NCI-H774 (cell line): ENCODE data around the gene OSBPL10.

Experiments
- DNase-seq: peaks from one replicate; lab custom pipeline; 2025; lab: John Stamatoyannopoulos, UW

Gene OSBPL10

GRCh38 chr3:31740397-31740796 lies 240.7 kb downstream of the OSBPL10 start:
- DNase-seq = no peak

GRCh38 chr3:31738412-31738811 lies 242.7 kb downstream of the OSBPL10 start:
- DNase-seq = no peak

DNA sequence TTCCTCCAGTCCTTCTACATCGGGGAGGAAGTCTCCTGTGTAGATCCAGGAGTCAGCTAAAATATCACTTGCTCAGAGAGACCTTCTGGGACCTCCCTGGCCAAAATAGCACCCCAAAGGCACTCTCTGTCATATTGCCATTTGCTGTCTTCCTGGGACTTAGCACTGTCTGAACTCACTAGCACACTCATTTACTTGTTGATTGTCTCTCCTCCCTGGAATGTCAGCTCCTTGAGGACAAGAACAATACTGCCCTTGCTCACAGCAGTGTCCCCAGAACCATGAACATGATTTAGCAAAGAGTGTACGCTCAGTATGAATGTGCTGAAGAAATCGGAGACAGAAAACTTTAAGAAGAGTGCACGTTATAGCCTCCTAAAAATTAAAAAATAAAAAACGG lies 245.4 kb downstream of the OSBPL10 start:
- no peak for DNase-seq

DNA sequence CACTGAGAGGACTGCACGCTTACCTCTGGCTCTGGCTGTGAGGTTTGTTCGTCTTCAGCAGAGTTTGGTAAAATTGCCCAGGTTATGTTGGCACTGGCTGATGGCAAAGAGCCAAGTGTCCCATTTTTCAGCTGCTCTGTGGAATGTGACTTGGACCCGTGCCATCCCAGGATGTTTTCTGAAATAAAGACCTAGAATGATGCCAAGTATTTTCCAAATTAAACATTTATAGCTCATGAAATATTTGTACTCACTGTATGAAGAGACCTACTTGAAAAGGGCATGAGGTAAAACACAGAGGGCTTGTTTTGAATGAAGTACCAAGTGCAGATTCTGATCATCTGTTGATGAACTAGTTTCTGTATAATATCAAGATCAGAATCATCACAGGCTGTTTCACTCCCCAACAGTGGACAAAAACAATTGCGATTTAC lies 247.8 kb downstream of the OSBPL10 start:
- DNase-seq = peak; percentile 20

- DNase-seq = no peak
These were observed 248.5 kb downstream of the OSBPL10 start for GRCh38 chr3:31732548-31732947.

DNA sequence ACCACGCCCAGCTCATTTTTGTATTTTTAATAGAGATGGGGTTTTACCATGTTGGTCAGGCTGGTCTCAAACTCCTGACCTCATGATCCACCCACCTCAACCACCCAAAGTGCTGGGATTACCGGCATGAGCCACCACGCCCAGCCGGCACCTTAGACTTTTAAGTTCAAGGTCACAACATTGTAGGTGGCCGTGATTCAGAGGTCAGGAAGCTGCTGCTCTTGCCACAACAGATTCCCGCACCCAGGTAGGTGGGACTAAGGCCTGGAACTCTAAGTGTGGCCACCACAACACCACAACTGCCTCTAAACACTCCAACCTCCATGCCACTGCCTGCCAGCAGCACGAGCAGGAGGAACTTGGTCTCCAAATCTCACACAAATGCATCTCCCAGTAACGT lies 251.5 kb downstream of the OSBPL10 start:
- DNase-seq = no peak

GRCh38 chr3:31729082-31729481 lies 252.0 kb downstream of the OSBPL10 start:
- DNase-seq = no peak

GRCh38 chr3:31728403-31728802 lies 252.7 kb downstream of the OSBPL10 start:
- no peak for DNase-seq

GRCh38 chr3:31725976-31726375 lies 255.1 kb downstream of the OSBPL10 start:
- DNase-seq = no peak

DNA sequence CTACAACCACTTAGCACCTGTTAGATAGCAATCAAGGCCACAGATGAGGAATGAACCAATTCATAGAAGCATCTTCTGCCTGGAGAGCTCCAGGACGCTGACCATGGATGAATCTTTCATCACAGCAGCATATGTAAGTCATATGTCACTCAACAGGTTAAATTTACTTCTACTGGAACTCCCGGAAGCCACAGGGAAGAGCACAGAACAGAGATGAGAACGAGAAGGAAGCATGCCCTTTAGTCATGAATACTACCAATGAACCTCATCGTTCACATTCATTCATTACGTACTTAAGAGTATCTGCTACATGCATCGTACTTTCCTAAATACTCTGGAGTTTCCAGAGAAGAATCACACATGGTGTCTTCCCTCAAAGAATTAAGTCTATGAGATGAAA lies 255.5 kb downstream of the OSBPL10 start:
- no peak for DNase-seq

GRCh38 chr3:31724651-31725050 lies 256.4 kb downstream of the OSBPL10 start:
- no peak for DNase-seq

GRCh38 chr3:31724116-31724515 lies 256.9 kb downstream of the OSBPL10 start:
- no peak for DNase-seq

GRCh38 chr3:31723701-31724100 lies 257.4 kb downstream of the OSBPL10 start:
- no peak for DNase-seq

- no peak for DNase-seq
These were observed 259.4 kb downstream of the OSBPL10 start for GRCh38 chr3:31721676-31722075.

- DNase-seq = no peak
These were observed 266.4 kb downstream of the OSBPL10 start for GRCh38 chr3:31714495-31715280.

DNA sequence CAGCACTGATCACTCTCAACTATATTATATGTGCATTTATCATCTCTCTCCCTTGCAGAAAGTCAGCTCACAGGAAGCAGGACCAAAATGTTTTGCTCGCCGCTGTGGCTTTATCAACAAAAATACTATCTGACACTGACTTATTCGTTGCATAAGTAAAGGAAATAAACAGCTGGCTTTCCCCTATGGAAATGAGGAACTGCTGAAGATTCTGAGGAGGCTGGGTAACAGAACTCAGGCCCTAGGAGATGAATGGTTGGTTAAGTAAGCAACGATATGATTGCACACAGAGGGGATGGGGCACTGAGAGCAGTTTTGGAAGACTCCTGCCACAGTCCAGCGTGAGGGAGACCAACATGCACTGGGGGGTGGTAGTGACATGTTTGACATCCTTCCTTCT lies 267.2 kb downstream of the OSBPL10 start:
- no peak for DNase-seq

DNA sequence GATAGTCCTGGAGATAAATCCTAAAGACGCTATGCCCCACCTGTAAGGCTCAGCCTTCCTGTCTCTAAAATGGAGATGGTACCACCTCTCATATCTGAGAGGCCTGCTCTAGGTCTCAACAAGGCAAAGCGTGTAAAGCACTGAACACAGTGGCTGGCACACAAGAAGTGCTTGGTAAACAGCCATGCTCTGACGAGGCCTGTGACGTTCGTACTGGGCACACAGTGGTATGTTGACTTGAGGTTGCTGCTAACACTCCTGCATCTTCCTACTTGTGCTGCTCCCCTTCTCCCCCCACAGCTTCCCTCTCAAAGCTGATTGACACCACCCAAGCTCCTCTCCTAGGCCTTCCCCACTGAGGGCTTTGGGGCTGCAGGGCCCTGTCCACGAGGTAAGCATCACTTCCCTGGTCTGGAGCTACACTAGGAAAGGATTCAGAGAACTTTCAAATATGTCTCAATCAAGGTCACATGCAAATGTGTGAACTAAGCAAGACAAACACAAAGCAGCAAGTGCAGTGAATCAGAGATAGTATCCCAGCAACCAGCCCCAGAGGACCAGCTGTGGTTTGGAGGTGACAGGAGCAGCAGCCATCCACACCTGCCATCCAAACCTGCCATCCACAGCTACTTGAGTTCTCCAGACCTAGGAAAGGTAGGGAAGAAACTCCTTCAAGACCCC lies 270.8 kb downstream of the OSBPL10 start:
- no peak for DNase-seq

- DNase-seq = no peak
These were observed 271.5 kb downstream of the OSBPL10 start for GRCh38 chr3:31709526-31709925.

GRCh38 chr3:31709005-31709404 lies 272.1 kb downstream of the OSBPL10 start:
- DNase-seq = no peak

GRCh38 chr3:31707286-31707685 lies 273.8 kb downstream of the OSBPL10 start:
- no peak for DNase-seq

- DNase-seq = no peak
These were observed 275.3 kb downstream of the OSBPL10 start for GRCh38 chr3:31705736-31706135.

GRCh38 chr3:31704591-31705179 lies 276.4 kb downstream of the OSBPL10 start:
- peak; percentile 34 for DNase-seq

- no peak for DNase-seq
These were observed 276.9 kb downstream of the OSBPL10 start for GRCh38 chr3:31704156-31704555.
